SU-DHL-6 (cell line): ENCODE results near the gene BIN1.
"Not testable (repeated sequence)": the region's sequence is repeated elsewhere in the genome, so short reads cannot be mapped to it uniquely, and the experiment has no call there.

Experiments used
- H2AFZ ChIP-seq: fragments of 200-600 bp; sonication (generic); 2 replicates; pipeline ENCODE4 v1.6.1; 2014; ENCODE audit warnings: low read depth, mild to moderate bottlenecking, moderate library complexity, mixed read lengths, antibody characterized with exemption, low read length; ENCODE audit not compliant: severe bottlenecking
- H3F3A ChIP-seq: fragments of 200-600 bp; shearing (Covaris generic); 2 replicates; pipeline ENCODE4 v1.6.0; 2016; ENCODE audit warnings: antibody characterized with exemption, mild to moderate bottlenecking; ENCODE audit not compliant: insufficient read depth
- H3K27ac ChIP-seq: fragments of 200-600 bp; sonication (generic); 2 replicates; pipeline ENCODE4 v1.5.1; 2016; ENCODE audit warnings: low read depth, mild to moderate bottlenecking, low read length, moderate library complexity, mixed read lengths
- H3K27me3 ChIP-seq: fragments of 200-600 bp; sonication (generic), shearing (Covaris generic); 2 replicates; pipeline ENCODE4 v1.6.0; 2014; ENCODE audit warnings: mild to moderate bottlenecking, low read length
- H3K36me3 ChIP-seq: fragments of 200-600 bp; sonication (generic); 2 replicates; pipeline ENCODE4 v1.6.1; 2014; ENCODE audit warnings: mild to moderate bottlenecking, low read length, mixed read lengths
- H3K4me2 ChIP-seq: fragments of 300-600, 200-600 bp; shearing (Covaris generic), sonication (generic); 2 replicates; pipeline ENCODE4 v1.6.0; 2014; ENCODE audit warnings: low read length, low read depth, mild to moderate bottlenecking; ENCODE audit not compliant: poor library complexity, severe bottlenecking
- H3K4me3 ChIP-seq: fragments of 200-600 bp; sonication (generic); 2 replicates; pipeline ENCODE4 v1.5.1; 2014; ENCODE audit warnings: antibody characterized with exemption, low read length, mild to moderate bottlenecking, mixed read lengths; ENCODE audit not compliant: insufficient read depth, poor library complexity, severe bottlenecking
- H3K79me2 ChIP-seq: fragments of 200-600 bp; sonication (generic); 2 replicates; pipeline ENCODE4 v1.6.1; 2014; ENCODE audit warnings: mild to moderate bottlenecking, low read length, moderate library complexity; ENCODE audit not compliant: insufficient read depth
- H3K9ac ChIP-seq: fragments of 200-600 bp; sonication (generic); 2 replicates; pipeline ENCODE4 v1.7.0; 2014; ENCODE audit warnings: mild to moderate bottlenecking, low read length
- H3K9me2 ChIP-seq: fragments of 200-600 bp; sonication (generic); replicated peaks from 2 replicates; pipeline ENCODE4 v1.6.1; 2014; ENCODE audit warnings: low read length; ENCODE audit not compliant: insufficient read depth
- H3K9me3 ChIP-seq: fragments of 200-600 bp; sonication (generic); 2 replicates; pipeline ENCODE4 v1.6.1; 2014; ENCODE audit warnings: low read length, mixed read lengths; ENCODE audit not compliant: insufficient read depth
- H4K20me1 ChIP-seq: fragments of 200-600 bp; sonication (generic); 2 replicates; pipeline ENCODE4 v1.6.1; 2014; ENCODE audit warnings: low read depth, mild to moderate bottlenecking, antibody characterized with exemption, low read length, moderate library complexity, mixed read lengths
- EZH2phosphoT487 ChIP-seq: fragments of 200-600 bp; sonication (generic), shearing (Covaris generic); conservative IDR thresholded peaks from 2 replicates; pipeline ENCODE4 v1.6.1; 2018; ENCODE audit warnings: mild to moderate bottlenecking, antibody characterized with exemption, low read length, moderate library complexity, mixed read lengths
- TF ChIP-seq, protein P1 (sequence below): fragments of 200-600 bp; sonication (generic); IDR thresholded peaks from one replicate; pipeline ENCODE4 v1.5.1; 2017; ENCODE audit warnings: antibody characterized with exemption, mild to moderate bottlenecking, low read length, moderate library complexity; ENCODE audit not compliant: insufficient read depth, poor library complexity, severe bottlenecking

BIN1 gene

DNA sequence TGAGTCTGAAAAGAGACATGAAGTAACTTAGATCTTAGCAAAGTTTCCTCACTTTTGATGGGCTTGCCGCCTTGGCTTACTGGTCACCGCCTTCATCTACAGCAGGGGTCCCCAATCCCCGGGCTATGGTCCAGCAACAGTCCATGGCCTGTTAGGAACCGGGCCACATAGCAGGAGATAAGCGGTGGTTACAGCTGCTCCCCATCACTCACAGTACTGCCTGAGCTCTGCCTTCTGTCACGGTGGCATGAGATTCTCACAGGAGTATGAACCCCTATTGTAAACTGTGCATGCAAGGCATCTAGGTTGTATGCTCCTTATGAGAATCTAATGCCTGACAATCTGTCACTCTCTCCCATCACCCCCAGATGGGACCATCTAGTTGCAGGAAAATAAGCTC lies 72.9 kb downstream of the BIN1 start:
- Histone ChIP-seq H3K9me2 (no peaks in the 10 kb centered on the region), H3K4me3 (no peak overlapping the region), H3F3A (no peaks in the 10 kb centered on the region), H3K27ac (no peak overlapping the region), H3K9ac (no peak overlapping the region), H3K36me3 (no peaks in the 10 kb centered on the region), H3K79me2 (no peaks in the 10 kb centered on the region), H2AFZ (no peak overlapping the region), H3K4me2 (no peak overlapping the region), H3K27me3 (no peaks in the 10 kb centered on the region), H3K9me3 (no peaks in the 10 kb centered on the region), H4K20me1 (no peaks in the 10 kb centered on the region)
- TF ChIP-seq, protein P1, sequence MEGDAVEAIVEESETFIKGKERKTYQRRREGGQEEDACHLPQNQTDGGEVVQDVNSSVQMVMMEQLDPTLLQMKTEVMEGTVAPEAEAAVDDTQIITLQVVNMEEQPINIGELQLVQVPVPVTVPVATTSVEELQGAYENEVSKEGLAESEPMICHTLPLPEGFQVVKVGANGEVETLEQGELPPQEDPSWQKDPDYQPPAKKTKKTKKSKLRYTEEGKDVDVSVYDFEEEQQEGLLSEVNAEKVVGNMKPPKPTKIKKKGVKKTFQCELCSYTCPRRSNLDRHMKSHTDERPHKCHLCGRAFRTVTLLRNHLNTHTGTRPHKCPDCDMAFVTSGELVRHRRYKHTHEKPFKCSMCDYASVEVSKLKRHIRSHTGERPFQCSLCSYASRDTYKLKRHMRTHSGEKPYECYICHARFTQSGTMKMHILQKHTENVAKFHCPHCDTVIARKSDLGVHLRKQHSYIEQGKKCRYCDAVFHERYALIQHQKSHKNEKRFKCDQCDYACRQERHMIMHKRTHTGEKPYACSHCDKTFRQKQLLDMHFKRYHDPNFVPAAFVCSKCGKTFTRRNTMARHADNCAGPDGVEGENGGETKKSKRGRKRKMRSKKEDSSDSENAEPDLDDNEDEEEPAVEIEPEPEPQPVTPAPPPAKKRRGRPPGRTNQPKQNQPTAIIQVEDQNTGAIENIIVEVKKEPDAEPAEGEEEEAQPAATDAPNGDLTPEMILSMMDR: no peak
- TF ChIP-seq EZH2phosphoT487: no peak

DNA sequence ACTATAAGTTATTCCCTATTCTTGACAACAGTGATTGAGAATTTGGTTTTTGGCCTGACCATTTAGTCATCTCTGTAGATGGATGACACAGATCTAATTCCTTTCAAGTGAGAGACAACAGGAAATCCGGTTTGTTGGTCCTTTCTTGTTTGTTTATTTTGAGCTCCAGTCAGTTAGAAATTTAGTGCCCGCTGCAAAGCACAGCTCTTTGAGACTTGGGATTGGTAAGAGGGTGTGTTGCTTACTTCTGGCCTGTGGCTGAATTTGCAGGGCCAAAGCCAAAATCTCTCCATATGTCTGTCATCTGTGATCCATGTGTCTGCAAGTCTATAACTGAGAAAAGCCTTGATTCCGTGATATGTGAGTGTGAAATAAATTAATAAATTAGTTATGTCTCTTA lies 74.3 kb downstream of the BIN1 start:
- TF ChIP-seq, protein P1: no peak
- TF ChIP-seq EZH2phosphoT487: no peak
- Histone ChIP-seq H3K4me2 (no peak overlapping the region), H4K20me1 (no peaks in the 10 kb centered on the region), H3K4me3 (no peak overlapping the region), H3K9me2 (no peaks in the 10 kb centered on the region), H3K79me2 (no peaks in the 10 kb centered on the region), H3K27ac (no peak overlapping the region), H2AFZ (no peak overlapping the region), H3K9me3 (no peaks in the 10 kb centered on the region), H3K9ac (no peak overlapping the region), H3K27me3 (no peaks in the 10 kb centered on the region; the same call in 1 of the 2 replicates), H3F3A (no peaks in the 10 kb centered on the region), H3K36me3 (no peaks in the 10 kb centered on the region)

DNA sequence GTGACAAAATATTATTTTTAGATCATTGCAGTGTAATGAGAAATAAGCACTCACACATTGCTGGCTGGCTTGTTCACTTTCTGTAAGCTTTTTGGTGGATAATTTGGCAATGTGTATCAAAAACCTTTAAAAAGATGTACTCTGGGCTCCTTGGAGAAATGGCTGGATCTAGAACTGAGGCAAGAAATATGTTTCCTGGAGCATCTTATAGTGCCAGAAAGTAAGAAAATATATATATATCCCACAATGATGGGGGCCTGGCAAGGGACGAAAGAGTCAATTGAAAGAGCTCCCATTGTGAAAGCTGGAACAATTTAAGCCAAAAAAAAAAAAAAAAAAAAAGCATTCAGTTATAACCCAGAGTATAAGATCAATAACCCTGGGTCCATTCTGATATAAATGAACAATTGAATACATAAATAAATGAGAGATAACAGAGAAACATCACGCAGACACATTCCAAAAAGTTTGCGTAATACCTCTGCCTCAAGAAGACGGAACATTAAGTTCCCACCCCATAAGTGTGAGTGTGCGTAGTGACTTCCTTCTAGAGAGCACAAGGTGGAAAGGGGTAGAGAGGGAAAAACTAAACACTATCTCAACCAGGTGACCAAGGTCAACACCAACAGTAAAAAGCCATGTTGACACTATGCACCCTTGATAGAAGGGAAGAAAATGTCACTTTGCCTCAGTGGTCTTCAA lies 77.5 kb downstream of the BIN1 start:
- H3K79me2 ChIP-seq: no peaks in the 10 kb centered on the region
- no peak overlapping the region for H3K27ac ChIP-seq
- no peak overlapping the region for H3K4me3 ChIP-seq
- no peaks in the 10 kb centered on the region for H3F3A ChIP-seq
- H2AFZ ChIP-seq: no peak overlapping the region
- H3K27me3 ChIP-seq: no peaks in the 10 kb centered on the region; the same call in 1 of the 2 replicates
- H3K9me2 ChIP-seq: no peaks in the 10 kb centered on the region
- no peaks in the 10 kb centered on the region for H3K9me3 ChIP-seq
- no peaks in the 10 kb centered on the region for H4K20me1 ChIP-seq
- no peak overlapping the region for H3K9ac ChIP-seq
- H3K36me3 ChIP-seq: no peaks in the 10 kb centered on the region
- no peak overlapping the region for H3K4me2 ChIP-seq
- TF ChIP-seq EZH2phosphoT487: no peak
- TF ChIP-seq, protein P1: no peak

DNA sequence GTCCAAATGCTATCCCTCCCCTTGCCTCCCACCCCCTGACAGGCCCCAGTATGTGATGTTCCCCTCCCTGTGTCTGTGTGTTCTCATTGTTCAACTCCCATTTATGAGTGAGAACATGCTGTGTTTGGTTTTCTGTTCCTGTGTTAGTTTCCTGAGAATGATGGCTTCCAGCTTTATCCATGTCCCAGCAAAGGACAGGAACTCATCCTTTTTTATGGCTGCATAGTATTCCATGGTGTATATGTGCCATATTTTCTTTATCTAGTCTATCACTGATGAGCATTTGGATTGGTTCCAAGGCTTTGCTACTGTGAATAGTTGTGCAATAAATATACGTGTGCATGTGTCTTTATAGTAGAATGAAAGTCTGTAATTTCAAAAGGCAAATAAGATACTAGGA lies 78.2 kb downstream of the BIN1 start:
- not testable (repeated sequence) for H3K4me3 ChIP-seq, H3K36me3 ChIP-seq, H3K4me2 ChIP-seq, H3K9me3 ChIP-seq, H4K20me1 ChIP-seq, H2AFZ ChIP-seq, H3K79me2 ChIP-seq, H3K9me2 ChIP-seq, H3K27ac ChIP-seq, H3K9ac ChIP-seq, H3K27me3 ChIP-seq, H3F3A ChIP-seq
